Stimulated activated CD4-positive, alpha-beta T cell treated with anti-CD3 and anti-CD28 coated beads, Interleukin-1b, Interleukin-23, amount 100 ng/mL, for 4 hours (primary cell): ENCODE measurements around the gene OOSP3.
"Not testable (repeated sequence)": the region's sequence is repeated elsewhere in the genome, so short reads cannot be mapped to it uniquely, and the experiment has no call there.

Experiments
- DNase-seq, 2 donors: peaks; one replicate each; pipeline ENCODE4 v3.0.0-alpha.2; 2020; ENCODE audit warnings: low read depth in 2 of 2

The OOSP3 gene

DNA sequence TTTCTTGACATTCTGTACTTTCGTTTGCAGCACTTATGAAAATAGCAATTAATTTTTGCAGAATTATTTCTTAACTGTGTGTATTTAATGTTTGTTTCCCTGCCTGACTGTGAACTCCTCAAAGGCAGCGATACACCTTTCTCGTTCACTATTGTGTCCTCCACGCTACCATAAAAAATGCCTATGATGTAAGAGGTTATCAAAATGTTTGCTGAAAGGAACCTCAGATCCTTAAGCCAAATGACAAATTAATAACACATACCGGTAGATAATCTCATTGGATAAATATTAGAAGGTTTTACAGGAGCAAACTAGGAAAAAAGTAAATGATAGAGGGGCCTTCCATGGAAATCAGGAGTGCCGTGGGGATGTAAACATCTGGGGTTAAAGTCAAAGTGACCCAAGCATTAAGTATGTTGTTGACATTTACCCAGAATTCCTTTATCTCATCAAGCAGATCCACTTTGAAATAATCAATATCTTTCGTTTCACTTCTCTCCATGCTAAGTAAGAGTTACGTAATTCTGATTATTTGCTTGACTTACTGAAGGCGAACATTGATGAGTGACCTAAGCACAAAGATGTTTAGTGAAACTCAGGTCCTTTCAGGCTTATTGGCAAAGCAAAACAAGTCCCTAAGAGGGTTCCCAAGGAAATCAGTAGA, 2.6 kb upstream of the OOSP3 start:
- no peak for DNase-seq

- no peak for DNase-seq
These were observed 1.3 kb upstream of the OOSP3 start for GRCh38 chr11:59877325-59877724.

DNA sequence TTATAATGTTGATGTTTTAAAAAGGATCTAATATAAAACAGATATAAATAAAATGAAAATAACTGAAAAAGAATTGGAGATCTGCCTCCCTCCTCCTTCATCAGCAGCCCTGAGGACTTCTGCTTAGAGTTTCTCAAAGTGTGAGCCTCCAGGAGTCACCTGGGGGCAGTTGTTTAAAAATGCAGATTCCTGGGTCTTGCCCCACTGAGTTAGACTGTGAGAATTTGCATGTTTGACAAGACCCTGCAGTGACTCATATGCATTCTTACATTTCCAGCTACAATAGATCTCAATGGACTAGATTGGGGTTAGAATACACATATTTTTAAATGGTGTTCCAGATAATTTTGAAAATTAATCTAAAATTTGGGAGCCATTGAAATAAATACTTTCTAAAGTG, 798 bp upstream of the OOSP3 start:
- DNase-seq, result no peak

GRCh38 chr11:59879567-59879966, 985 bp downstream of the OOSP3 start:
- no peak for DNase-seq

GRCh38 chr11:59883597-59883996, 5.0 kb downstream of the OOSP3 start:
- DNase-seq, result no peak

DNA sequence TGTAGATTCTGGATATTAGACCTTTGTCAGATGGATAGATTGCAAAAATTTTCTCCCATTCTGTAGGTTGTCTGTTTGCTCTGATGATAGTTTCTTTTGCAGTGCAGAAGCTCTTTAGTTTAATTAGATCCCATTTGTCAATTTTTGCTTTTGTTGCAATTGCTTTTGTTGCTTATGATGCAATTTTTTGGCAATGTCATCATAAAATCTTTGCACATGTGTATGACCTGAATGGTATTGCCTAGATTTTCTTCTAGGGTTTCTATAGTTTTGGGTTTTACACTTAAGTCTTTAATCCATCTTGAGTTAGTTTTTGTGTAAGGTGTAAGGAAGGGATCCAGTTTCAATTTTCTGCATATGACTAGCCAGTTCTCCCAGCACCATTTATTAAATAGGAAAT, 8.6 kb downstream of the OOSP3 start:
- DNase-seq, result not testable (repeated sequence)

DNA sequence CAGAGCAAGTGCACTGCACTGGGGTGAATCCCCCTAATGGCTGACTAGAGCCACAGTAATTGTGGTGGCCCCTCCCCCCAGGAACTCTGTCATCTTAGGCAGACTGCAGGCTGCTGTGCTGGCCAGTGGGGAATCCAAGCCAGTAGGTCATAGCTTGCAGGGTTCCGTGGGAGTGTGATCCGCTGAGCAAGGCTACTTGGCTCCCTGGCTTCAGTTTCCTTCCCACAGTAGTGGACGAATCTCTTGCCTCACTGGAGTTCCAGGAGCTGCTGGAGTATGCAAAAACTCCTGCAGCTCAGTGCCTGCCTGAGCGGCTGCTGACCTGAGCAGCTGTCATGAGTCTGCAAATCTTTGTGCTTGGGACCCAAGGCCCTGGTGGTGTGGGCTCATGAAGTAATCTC, 13.2 kb downstream of the OOSP3 start:
- no peak for DNase-seq

GRCh38 chr11:59894616-59895015, 16.0 kb downstream of the OOSP3 start:
- DNase-seq, result no peak

- no peak for DNase-seq
These were observed 19.5 kb downstream of the OOSP3 start for GRCh38 chr11:59898046-59898445.

- no peak for DNase-seq
These were observed 20.1 kb downstream of the OOSP3 start for GRCh38 chr11:59898650-59899049.

DNA sequence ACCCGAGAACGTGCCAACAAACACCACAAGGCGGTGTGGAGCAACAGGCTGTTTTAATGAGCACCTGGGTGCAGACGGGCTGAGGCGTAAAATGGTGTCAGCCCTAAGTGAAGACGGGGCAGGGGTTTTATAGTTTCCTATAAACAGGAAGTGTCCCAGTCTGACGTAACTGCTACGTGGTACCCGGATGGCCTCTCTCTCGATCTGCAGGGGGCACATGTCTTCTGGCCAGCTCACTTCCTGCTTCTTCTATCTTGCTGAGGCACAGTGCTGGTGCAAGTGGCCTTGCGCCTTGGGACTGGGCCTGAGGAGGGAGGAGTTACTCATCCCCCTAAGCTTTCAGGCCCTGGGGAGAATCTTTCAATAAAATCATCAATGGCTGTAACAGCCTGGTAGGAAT, 20.9 kb downstream of the OOSP3 start:
- no peak for DNase-seq

- no peak for DNase-seq
These were observed 22.0 kb downstream of the OOSP3 start for GRCh38 chr11:59900366-59901126.

DNA sequence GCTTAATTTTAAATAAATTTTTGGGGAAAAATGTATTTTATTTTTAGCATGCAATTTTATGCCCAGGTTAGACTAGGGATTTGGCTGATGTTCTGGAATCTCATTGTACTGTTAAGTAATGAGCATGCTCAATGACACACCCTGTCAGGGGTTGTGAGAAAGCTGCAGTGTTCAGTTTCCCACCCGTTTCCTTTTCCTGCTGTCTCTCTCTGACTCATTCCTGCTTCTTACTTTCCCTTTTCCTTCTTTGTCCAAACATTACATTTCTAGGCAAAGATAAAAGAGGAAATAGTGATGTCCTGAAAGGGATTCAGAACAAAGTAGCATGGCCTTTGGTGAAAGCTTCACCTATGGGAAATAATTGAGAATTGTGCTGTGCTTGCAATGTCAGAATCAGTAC, 22.7 kb downstream of the OOSP3 start:
- no peak for DNase-seq

DNA sequence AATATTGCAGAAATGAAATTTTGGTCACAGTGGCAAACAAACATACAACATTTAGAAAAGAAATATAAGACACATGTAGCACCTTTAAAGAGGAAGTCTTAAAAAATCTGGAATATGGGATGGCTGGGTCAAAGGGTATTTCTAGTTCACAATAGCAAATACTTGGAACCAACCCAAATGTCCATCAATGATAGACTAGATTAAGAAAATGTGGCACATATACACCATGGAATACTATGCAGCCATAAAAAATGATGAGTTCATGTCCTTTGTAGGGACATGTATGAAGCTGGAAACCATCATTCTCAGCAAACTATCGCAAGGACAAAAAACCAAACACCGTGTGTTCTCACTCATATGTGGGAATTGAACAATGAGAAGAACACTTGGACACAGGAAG, 25.0 kb downstream of the OOSP3 start:
- DNase-seq, result not testable (repeated sequence)

DNA sequence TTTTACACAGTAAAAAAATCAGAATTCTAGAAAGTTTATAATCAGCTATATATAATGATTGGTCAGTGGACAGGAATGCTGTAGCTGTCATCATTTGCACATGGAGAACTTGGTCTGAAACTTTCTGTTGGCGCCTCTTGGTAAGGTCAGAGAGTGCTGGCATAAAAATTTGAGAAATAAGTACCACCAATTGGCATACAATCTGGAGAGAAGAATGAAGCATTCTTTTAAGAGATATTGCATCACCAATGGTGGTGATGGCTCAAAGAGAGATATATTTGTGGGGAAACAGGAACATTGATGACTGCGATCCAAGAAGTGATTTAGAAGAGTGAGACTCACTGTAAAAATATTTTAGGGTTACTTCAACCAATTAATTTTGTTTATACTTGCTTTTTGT, 39.9 kb downstream of the OOSP3 start:
- no peak for DNase-seq

- no peak for DNase-seq
These were observed 40.5 kb downstream of the OOSP3 start for GRCh38 chr11:59918987-59919589.

DNA sequence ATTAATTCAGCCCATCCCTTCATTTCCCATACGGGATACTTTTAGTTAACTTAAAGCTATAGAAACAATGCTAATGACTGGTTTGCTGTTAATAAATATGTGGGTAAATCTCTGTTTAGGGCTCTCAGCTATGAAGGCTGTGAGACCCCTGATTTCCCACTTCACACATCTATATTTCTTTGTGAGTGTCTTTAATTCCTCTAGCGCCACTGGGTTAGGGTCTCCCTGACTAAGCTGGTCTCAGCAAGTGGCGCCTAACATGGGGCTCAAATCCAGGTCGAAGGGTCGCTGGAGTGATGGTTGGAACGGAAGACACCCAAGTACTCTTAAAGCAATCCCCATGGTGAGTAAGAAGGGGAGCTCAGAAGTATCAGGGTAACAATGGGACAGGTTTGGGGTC, 45.2 kb downstream of the OOSP3 start:
- DNase-seq, result no peak

GRCh38 chr11:59931688-59932087, 53.1 kb downstream of the OOSP3 start:
- no peak for DNase-seq

- DNase-seq, result no peak
These were observed 59.5 kb downstream of the OOSP3 start, which contains the start of gene OOSP1 for GRCh38 chr11:59938132-59938531. Gene OOSP1 (plus strand): TSS chr11:59938432. CDS start chr11:59938455, 23 bp downstream.

DNA sequence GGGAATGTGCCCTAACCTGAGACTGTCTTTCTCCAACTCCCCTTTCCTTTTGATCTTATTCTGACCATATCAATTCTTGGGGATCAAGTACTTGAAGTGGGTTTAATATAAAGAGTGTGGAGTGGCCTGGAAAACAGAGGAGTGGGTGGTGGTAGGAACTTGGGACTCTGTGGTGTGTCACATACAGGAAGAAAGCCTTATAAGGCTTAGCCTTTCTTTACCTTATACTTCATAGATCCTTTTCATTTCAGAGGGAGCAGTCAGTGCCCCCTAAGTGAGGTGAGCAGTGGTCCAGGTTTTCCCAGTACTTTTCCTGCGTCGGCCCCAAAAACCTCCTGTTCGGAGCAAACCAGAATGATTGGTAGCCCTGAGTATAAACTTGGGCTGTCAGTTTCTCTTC, 60.1 kb downstream of the OOSP3 start:
- no peak for DNase-seq

DNA sequence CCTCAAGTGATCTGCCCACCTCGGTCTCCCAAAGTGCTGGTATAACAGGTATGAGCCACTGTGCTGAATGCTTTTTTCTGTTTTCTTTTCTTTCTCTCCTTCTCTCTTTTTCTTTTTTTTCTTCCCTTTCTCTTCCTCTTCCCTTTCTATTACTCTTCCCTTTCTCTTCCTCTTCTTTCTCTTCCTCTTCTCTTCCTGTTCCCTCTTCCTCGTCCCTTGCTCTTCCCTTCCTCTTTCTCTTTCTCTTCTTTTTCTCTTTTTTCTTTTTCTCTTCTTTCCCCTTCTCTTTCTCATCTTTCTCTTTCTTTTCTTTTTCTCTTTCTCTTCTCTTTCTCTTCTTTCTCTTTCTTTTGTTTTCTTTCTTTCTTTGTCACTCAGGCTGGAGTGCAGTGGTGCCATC, 60.9 kb downstream of the OOSP3 start:
- no peak for DNase-seq

DNA sequence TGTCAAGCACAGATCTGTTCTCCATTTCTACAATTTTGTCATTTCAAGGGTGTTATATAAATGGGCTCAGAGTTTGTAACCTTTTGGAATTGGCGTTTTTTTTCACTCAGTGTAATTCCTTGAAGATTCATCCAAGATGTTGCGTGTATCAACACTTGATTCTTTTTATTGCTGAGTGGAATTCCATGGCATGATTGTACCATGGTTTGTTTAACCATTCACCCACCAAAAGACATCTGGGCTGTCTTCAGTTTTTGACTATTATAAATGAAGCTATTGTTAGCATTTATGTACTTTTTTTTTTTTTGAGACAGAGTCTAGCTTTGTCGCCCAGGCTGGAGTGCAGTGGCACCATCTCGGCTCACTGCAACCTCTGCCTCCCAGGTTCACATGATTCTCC, 62.5 kb downstream of the OOSP3 start:
- DNase-seq, result no peak
